Astrocyte of the cerebellum (primary cell): ENCODE data around the gene MPC1.

Source experiments
- DNase-seq: peaks from one replicate; pipeline ENCODE4 v3.0.0-alpha.2; 2011; ENCODE audit warnings: low read depth
- H3K4me3 ChIP-seq: 2 replicates; pipeline ENCODE4 v1.5.1; 2011; ENCODE audit warnings: mild to moderate bottlenecking, low read depth, low read length, moderate library complexity
- in situ Hi-C: cut with HindIII; loops from 2 replicates; pipeline ENCODE4 v1.10.0; 2017; ENCODE audit warnings: low sequenced_read_pairs
- TF ChIP-seq, protein P1 (sequence below): IDR thresholded peaks from 2 replicates; pipeline ENCODE4 v1.5.1; 2012; ENCODE audit warnings: low read length, low read depth, moderate library complexity, mild to moderate bottlenecking; ENCODE audit errors: missing control alignments

The MPC1 gene

DNA sequence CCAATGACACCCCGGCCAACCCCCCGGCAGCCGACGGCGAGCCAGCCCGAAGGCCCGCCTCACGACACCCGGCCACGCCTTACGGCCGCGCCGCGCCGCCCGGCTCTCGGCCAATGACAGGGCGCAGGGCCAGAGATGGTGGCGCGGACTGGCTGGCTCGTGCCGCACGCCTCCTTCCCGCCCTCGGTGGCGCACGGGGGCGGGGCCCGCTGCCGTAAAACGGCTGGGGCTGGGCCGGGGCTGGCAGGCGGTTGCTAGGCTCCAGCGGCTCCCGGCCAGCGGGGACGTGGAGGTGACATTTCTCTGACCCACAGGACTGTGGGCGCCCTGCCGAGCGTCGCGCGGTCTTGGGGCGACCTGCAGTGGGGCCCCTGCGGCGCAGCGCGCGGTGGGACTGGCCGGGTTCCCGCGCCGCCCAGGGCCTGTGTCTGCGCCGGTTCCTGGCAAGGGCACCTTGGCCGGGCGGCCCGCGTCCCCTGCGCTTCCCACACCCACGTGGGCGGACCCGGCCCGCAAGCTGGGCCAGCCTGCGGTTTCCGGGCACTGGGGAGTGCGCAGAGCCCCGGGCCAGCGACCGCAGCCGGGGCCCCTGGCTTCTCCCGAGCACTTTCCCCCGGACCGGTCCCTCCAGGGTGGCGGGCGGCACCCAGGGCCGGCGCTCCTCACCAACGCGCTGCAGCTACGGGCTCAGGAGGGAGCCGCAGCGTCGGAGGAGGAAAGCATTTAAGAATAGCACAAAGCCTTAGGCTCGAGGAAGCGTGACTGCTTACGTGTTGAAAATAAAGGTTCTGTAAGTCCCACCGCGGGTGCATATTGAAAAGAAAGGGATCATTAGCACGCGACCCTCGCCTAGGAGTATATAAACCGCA is at the start of gene MPC1:
Gene MPC1 (minus strand): TSS at position 8 of the 869 bp plus-strand sequence. CDS start 64 bp downstream, outside the sequence.
- in situ Hi-C loops = no loop called here
- TF ChIP-seq, protein P1, sequence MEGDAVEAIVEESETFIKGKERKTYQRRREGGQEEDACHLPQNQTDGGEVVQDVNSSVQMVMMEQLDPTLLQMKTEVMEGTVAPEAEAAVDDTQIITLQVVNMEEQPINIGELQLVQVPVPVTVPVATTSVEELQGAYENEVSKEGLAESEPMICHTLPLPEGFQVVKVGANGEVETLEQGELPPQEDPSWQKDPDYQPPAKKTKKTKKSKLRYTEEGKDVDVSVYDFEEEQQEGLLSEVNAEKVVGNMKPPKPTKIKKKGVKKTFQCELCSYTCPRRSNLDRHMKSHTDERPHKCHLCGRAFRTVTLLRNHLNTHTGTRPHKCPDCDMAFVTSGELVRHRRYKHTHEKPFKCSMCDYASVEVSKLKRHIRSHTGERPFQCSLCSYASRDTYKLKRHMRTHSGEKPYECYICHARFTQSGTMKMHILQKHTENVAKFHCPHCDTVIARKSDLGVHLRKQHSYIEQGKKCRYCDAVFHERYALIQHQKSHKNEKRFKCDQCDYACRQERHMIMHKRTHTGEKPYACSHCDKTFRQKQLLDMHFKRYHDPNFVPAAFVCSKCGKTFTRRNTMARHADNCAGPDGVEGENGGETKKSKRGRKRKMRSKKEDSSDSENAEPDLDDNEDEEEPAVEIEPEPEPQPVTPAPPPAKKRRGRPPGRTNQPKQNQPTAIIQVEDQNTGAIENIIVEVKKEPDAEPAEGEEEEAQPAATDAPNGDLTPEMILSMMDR = no peak
- H3K4me3 ChIP-seq = peak within 1 kb of the TSS; percentile 76
- peak; percentile 83 for DNase-seq

DNA sequence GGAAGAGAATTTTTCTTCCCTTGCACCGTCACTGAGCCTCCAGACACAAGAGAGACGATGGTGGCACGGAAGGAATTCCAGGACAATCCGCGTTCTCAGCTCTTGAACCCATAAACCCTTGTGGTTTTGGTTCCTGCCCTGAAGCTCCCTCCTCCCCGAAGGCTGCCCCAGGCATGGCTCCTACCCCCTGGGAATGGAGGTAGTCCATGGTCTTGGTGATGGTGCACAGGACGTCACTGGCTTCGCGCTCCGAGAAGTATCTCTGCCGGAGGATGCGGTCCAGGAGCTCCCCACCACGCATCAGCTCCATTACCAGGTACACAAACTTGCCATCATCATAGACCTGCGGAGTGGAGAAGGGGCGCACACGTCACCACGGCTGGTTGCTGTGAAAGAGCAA is 47.5 kb upstream of the MPC1 start:
- no peak for DNase-seq
- in situ Hi-C loops = no loop called here
- no peak overlapping the region for H3K4me3 ChIP-seq
- TF ChIP-seq, protein P1 = no peak

DNA sequence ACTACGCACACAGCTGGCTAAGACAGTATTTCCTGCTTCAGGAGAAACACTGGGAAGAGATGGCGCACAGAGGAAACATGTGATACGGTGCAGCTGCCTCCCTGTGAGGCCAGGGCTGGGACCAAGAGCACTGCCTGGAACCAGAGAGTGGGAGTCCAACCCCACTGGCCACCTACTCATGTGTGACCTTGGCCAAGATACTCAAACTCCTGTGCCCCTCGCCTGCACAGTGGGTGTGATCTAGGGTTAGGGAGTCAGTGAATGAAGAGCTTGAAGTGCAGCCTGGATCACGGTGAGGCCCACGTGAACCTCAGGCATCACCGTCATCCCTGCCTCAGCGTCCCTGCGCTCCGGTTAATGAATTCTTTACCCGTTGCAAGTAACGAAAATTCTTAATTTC is 41.7 kb upstream of the MPC1 start:
- in situ Hi-C loops = no loop called here
- TF ChIP-seq, protein P1 = no peak

DNA sequence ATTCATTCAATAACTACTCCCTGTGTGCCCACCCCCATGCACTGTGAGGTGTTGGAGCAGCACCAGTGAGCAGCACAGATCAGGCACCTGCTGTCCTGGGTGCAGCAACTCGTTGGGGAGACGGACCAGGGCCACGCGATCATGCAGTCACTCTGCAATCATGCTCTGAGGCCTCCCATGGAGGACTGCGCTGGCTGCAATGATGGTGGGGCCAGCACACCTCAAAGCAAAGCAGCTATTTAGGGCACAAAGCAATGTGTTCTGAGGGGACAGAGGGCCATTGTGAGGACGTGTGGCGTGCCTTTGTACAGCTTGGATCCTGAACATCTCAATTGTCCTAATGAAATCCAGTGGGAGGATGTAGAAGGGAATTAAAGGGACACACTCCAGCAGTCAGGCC is 41.0 kb upstream of the MPC1 start:
- TF ChIP-seq, protein P1 = no peak
- in situ Hi-C loops = no loop called here
- DNase-seq = no peak
- no peak overlapping the region for H3K4me3 ChIP-seq

More for the DNA sequence above, 41.7 kb upstream of the MPC1 start:
- DNase-seq = no peak
- H3K4me3 ChIP-seq = no peak overlapping the region

DNA sequence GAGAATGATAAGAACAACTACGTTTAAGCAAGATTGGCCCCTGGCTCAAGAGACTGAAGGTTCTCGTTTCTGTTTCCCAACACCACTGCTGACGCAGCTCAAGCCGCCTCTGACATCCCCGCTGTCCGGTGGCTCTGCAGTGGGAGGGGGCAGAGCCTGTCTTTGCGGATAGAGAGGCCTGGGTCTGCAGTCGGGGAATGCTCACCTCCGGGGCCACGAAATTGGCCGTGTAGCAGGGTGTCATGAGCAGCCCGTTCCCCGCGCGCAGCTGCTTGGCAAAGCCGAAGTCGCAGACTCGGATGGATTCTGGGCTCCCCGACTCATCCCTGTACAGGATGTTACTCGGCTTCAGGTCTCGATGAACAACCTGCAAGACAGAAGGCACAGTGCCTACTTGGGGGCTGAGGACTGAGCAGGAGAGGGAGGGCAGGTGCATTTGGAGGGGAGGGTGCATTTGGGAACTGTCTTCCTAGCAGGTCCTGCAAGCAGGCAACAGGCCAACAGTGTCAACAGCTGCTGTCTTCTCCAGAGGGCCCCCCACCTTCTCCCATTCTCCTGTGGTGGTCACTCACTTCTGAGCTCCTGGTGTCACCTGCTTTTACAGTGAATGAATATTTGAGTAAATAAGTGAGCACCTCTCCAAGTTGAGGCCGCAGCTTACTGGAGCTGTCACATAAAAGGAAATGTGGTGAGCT is 40.5 kb upstream of the MPC1 start:
- H3K4me3 ChIP-seq = no peak overlapping the region
- DNase-seq = no peak
- TF ChIP-seq, protein P1 = no peak
- in situ Hi-C loops = no loop called here

DNA sequence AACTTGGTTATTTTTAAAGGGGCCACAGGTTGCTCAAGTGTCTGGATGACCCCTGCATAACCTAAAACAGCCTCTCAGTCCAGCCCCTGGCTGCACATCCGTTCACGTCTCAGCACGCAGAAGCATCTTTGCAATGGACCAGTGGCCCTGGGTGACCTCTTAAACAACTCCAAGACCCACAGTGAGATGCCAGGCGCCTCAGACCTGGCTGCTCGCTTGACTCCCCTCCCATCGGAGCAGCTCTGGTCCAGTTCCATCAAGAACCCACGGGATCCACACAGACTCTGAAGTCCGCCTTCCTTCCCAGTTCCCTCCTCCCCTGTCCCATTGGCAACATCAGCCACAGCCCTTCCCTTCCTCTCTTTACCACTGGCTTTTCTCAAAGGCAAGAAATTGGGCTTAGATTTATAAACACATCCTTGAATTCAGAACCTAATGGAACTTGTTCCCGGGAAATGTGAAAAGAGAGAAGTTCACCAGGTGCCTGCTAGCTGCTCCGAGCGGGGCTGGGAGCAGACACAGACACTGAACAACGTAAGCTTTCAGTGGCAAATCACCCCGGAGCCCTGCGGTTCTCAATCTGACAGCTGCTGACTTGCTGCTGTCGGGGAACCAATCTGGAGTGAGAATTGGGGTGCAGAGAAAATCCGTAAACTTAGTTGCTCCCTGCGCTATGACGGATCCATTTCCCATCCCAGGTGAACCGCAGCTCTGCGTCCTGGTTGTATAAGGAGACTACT is 39.6 kb upstream of the MPC1 start:
- H3K4me3 ChIP-seq = no peak overlapping the region
- TF ChIP-seq, protein P1 = no peak
- in situ Hi-C loops = no loop called here
- no peak for DNase-seq
